ENCODE data around the gene HDHD3. TPM values are rescaled to one million over a fixed set of nuclear protein-coding genes. Genes with fewer than 3 reads are reported as not detected.

The HDHD3 gene
- polyA plus RNA-seq, 3 donors, result 8.3 to 12.0 (median 9.2) TPM

- peaks cover 84 to 91% of the 10 kb centered on the region in 2 donors for H3K36me3 Mint-ChIP-seq
- H3K27ac ChIP-seq (ENCODE audit: low read depth in 1 of 2, low read length in 2 of 2), result no peak overlapping the region
Observed at GRCh38 chr9:113390192-113390960, 13.6 kb upstream of the HDHD3 start.

GRCh38 chr9:113389451-113389850 is 12.7 kb upstream of the HDHD3 start:
- Histone ChIP-seq H3K79me2 (ENCODE audit: insufficient read depth, low read length) (no peaks in the 10 kb centered on the region), H2AFZ (ENCODE audit: insufficient read depth, low read depth, low read length, poor library complexity, severe bottlenecking) (no peak overlapping the region), H3K4me3 (replicated peaks in 1 of 3; ENCODE audit: low read depth in 2 of 3, low read length in 3 of 3) (no peak overlapping the region), H3K4me2 (replicated peaks; ENCODE audit: extremely low read depth, low read length, poor library complexity, severe bottlenecking) (no peak overlapping the region), H3K4me1 (ENCODE audit: control insufficient read depth in 1 of 2, insufficient read depth in 2 of 2, low read length in 2 of 2) (peaks cover 11 to 27% of the 10 kb centered on the region in 2 donors), H3K27ac (ENCODE audit: low read depth in 1 of 2, low read length in 2 of 2) (no peak overlapping the region), H3K27me3 (ENCODE audit: control insufficient read depth in 2 of 2, insufficient read depth in 2 of 2, low read length in 2 of 2) (no peaks in the 10 kb centered on the region), H3K36me3 (replicated peaks in 1 of 2; ENCODE audit: control insufficient read depth in 1 of 2, insufficient read depth in 2 of 2, low read length in 2 of 2) (peaks cover 56 to 71% of the 10 kb centered on the region in 2 donors), H3K9ac (ENCODE audit: insufficient read depth, low read length, poor library complexity, severe bottlenecking) (no peak overlapping the region), H3K9me3 (replicated peaks in 1 of 2; ENCODE audit: control insufficient read depth in 1 of 2, insufficient read depth in 1 of 2, low read length in 2 of 2) (no peaks in the 10 kb centered on the region), H4K20me1 (ENCODE audit: insufficient read depth, low read length) (no peaks in the 10 kb centered on the region)
- Mint-ChIP-seq H3K36me3 (peaks cover 76 to 91% of the 10 kb centered on the region in 2 donors), H3K4me1 (peaks cover 23% of the 10 kb centered on the region), H3K27me3 (ENCODE audit: low read depth in 3 of 3) (peaks cover 0 to 5% (median 0%) of the 10 kb centered on the region in 3 donors), H3K9me3 (peaks cover 0 to 5% (median 0%) of the 10 kb centered on the region in 7 donors), H3K4me3 (no peak overlapping the region), H3K27ac (no peak overlapping the region)
- no peak for DNase-seq
- TF ChIP-seq CTCF (IDR thresholded peaks at IDR 0.05), result no peak
- intact Hi-C loops (cut with micrococcal nuclease), result no loop called here
- WGBS (ENCODE audit: insufficient coverage), result 98% methylated on average over 11 of the region's 11 CpGs

More at GRCh38 chr9:113390192-113390960, 13.6 kb upstream of the HDHD3 start:
- no peak overlapping the region for H3K4me3 Mint-ChIP-seq
- peak overlapping the region in 1 of 7 donors; percentile 46 for H3K27ac Mint-ChIP-seq
- peaks cover 11 to 18% of the 10 kb centered on the region in 2 donors for H3K4me1 ChIP-seq (ENCODE audit: control insufficient read depth in 1 of 2, insufficient read depth in 2 of 2, low read length in 2 of 2)
- DNase-seq, result no peak
- TF ChIP-seq CTCF (IDR thresholded peaks at IDR 0.05), result no peak
- H3K27me3 Mint-ChIP-seq (ENCODE audit: low read depth in 3 of 3), result peaks cover 0 to 5% (median 0%) of the 10 kb centered on the region in 3 donors
- H3K9me3 ChIP-seq (replicated peaks in 1 of 2; ENCODE audit: control insufficient read depth in 1 of 2, insufficient read depth in 1 of 2, low read length in 2 of 2), result no peaks in the 10 kb centered on the region
- peaks cover 18% of the 10 kb centered on the region for H3K4me1 Mint-ChIP-seq
- over 99% methylated on average over 13 of the region's 17 CpGs for WGBS (ENCODE audit: insufficient coverage)
- H2AFZ ChIP-seq (ENCODE audit: insufficient read depth, low read depth, low read length, poor library complexity, severe bottlenecking), result no peak overlapping the region
- H3K9ac ChIP-seq (ENCODE audit: insufficient read depth, low read length, poor library complexity, severe bottlenecking), result no peak overlapping the region
- no peaks in the 10 kb centered on the region for H4K20me1 ChIP-seq (ENCODE audit: insufficient read depth, low read length)
- no peak overlapping the region for H3K4me3 ChIP-seq (replicated peaks in 1 of 3; ENCODE audit: low read depth in 2 of 3, low read length in 3 of 3)
- H3K79me2 ChIP-seq (ENCODE audit: insufficient read depth, low read length), result peaks cover 6% of the 10 kb centered on the region
- intact Hi-C loops (cut with micrococcal nuclease), result no loop called here
- H3K36me3 ChIP-seq (replicated peaks in 1 of 2; ENCODE audit: control insufficient read depth in 1 of 2, insufficient read depth in 2 of 2, low read length in 2 of 2), result peaks cover 58 to 80% of the 10 kb centered on the region in 2 donors
- peaks cover 0 to 5% (median 0%) of the 10 kb centered on the region in 7 donors for H3K9me3 Mint-ChIP-seq
- H3K27me3 ChIP-seq (ENCODE audit: control insufficient read depth in 2 of 2, insufficient read depth in 2 of 2, low read length in 2 of 2), result no peaks in the 10 kb centered on the region
- H3K4me2 ChIP-seq (replicated peaks; ENCODE audit: extremely low read depth, low read length, poor library complexity, severe bottlenecking), result no peak overlapping the region

All from CD14-positive monocyte (primary cell).